HEK293 (cell line): ENCODE results near the gene NLGN1.

Source experiments
- CTCF ChIA-PET: fragments of 350-600 bp; formaldehyde crosslinking; extraction: SDS; loops from one replicate; lab custom pipeline; 2021; ENCODE audit warnings: antibody characterized with exemption; lab: Yijun Ruan, JAX
- POLR2A ChIA-PET: fragments of 300-600 bp; formaldehyde crosslinking; extraction: SDS; loops from one replicate; lab custom pipeline; 2020; ENCODE audit warnings: antibody characterized with exemption, inconsistent platforms; lab: Yijun Ruan, JAX
- H3K27ac ChIP-seq: fragments of 200-500 bp; sonication (Bioruptor generic); 2 replicates; pipeline ENCODE4 v1.5.1; 2014; ENCODE audit warnings: low read depth, low read length, control low read depth, inconsistent platforms; ENCODE audit errors: extremely low read depth
- H3K36me3 ChIP-seq, 2 experiments: fragments of 200-500 bp in 1 of 2; sonication (Bioruptor generic) in 1 of 2; 1 replicate in 1 of 2; 2 replicates in 1 of 2; pipeline ENCODE4 v1.5.1; 2014 to 2017; ENCODE audit warnings: inconsistent platforms in 2 of 2, low read length in 2 of 2; ENCODE audit not compliant: control insufficient read depth in 2 of 2, insufficient read depth in 1 of 2
- H3K4me1 ChIP-seq: fragments of 200-500 bp; sonication (Bioruptor generic); 2 replicates; pipeline ENCODE4 v1.5.1; 2014; ENCODE audit warnings: mild to moderate bottlenecking, low read length, inconsistent platforms; ENCODE audit not compliant: control insufficient read depth, insufficient read depth
- H3K4me3 ChIP-seq: 2 replicates; pipeline ENCODE4 v1.5.1; 2011; ENCODE audit warnings: low read depth, mild to moderate bottlenecking, control low read depth, low read length, moderate library complexity
- H3K9me3 ChIP-seq: fragments of 200-500 bp; sonication (Bioruptor generic); 2 replicates; pipeline ENCODE4 v1.5.1; 2014; ENCODE audit warnings: low read depth, low read length, inconsistent platforms; ENCODE audit not compliant: control insufficient read depth, insufficient read depth
- HOXA7 ChIP-seq: sonication (generic); formaldehyde crosslinking; IDR thresholded peaks from 2 replicates; pipeline ENCODE4 v1.8.1; 2022; ENCODE audit warnings: missing genetic modification reagents, borderline replicate concordance
- IKZF3 ChIP-seq: fragments of 450-650 bp; IDR thresholded peaks from 2 replicates; pipeline ENCODE4 v1.5.0; 2018; ENCODE audit warnings: missing biosample characterization, mild to moderate bottlenecking, missing genetic modification characterization, moderate library complexity
- SP7 ChIP-seq: fragments of 450-650 bp; formaldehyde crosslinking; IDR thresholded peaks from 2 replicates; pipeline ENCODE4 v1.5.1; 2016; ENCODE audit warnings: missing biosample characterization, missing genetic modification characterization
- WT1 ChIP-seq: fragments of 450-650 bp; formaldehyde crosslinking; IDR thresholded peaks from 2 replicates; pipeline ENCODE4 v1.5.1; 2016; ENCODE audit warnings: missing biosample characterization, missing genetic modification characterization
- ZEB2 ChIP-seq: fragments of 450-650 bp; formaldehyde crosslinking; IDR thresholded peaks from 2 replicates; pipeline ENCODE4 v1.5.1; 2016; ENCODE audit warnings: missing biosample characterization, missing genetic modification characterization
- ZFHX2 ChIP-seq: fragments of 450-650 bp; formaldehyde crosslinking; conservative IDR thresholded peaks from 2 replicates; pipeline ENCODE4 v1.5.1; 2016; ENCODE audit warnings: missing biosample characterization, missing genetic modification characterization
- ZIC2 ChIP-seq: fragments of 450-650 bp; formaldehyde crosslinking; IDR thresholded peaks from 2 replicates; pipeline ENCODE4 v1.5.1; 2016; ENCODE audit warnings: missing biosample characterization, missing genetic modification characterization
- ZNF121 ChIP-seq: fragments of 450-650 bp; formaldehyde crosslinking; IDR thresholded peaks from 2 replicates; pipeline ENCODE4 v1.5.1; 2016; ENCODE audit warnings: missing biosample characterization, missing genetic modification characterization
- ZNF311 ChIP-seq: fragments of 450-650 bp; formaldehyde crosslinking; IDR thresholded peaks from 2 replicates; pipeline ENCODE4 v1.5.1; 2017; ENCODE audit warnings: missing biosample characterization, missing genetic modification characterization, borderline replicate concordance
- ZNF341 ChIP-seq: fragments of 450-650 bp; formaldehyde crosslinking; IDR thresholded peaks from 2 replicates; pipeline ENCODE4; 2016; ENCODE audit warnings: low read depth, missing biosample characterization, missing genetic modification characterization
- ZNF529 ChIP-seq: fragments of 450-650 bp; formaldehyde crosslinking; IDR thresholded peaks from 2 replicates; pipeline ENCODE4 v1.5.1; 2017; ENCODE audit warnings: missing genetic modification characterization, missing biosample characterization; ENCODE audit not compliant: insufficient replicate concordance
- ZNF561 ChIP-seq: fragments of 450-650 bp; IDR thresholded peaks from 2 replicates; pipeline ENCODE4 v1.5.1; 2018; ENCODE audit warnings: missing biosample characterization, missing genetic modification characterization, borderline replicate concordance
- ZNF629 ChIP-seq: fragments of 450-650 bp; formaldehyde crosslinking; IDR thresholded peaks from 2 replicates; pipeline ENCODE4 v1.5.1; 2017; ENCODE audit warnings: missing biosample characterization, missing genetic modification characterization
- ZNF660 ChIP-seq: fragments of 450-650 bp; IDR thresholded peaks from 2 replicates; pipeline ENCODE4 v1.5.1; 2018; ENCODE audit warnings: missing biosample characterization, mild to moderate bottlenecking, missing genetic modification characterization
- ZNF664 ChIP-seq: fragments of 450-650 bp; formaldehyde crosslinking; IDR thresholded peaks from 2 replicates; pipeline ENCODE4 v1.5.1; 2016; ENCODE audit warnings: missing biosample characterization, missing genetic modification characterization
- ZNF701 ChIP-seq: fragments of 450-650 bp; formaldehyde crosslinking; IDR thresholded peaks from 2 replicates; pipeline ENCODE4 v1.5.1; 2016; ENCODE audit warnings: missing biosample characterization, missing genetic modification characterization
- ZNF843 ChIP-seq: fragments of 450-650 bp; formaldehyde crosslinking; IDR thresholded peaks from 2 replicates; pipeline ENCODE4 v1.5.1; 2016; ENCODE audit warnings: missing biosample characterization, missing genetic modification characterization
- ZSCAN30 ChIP-seq: fragments of 450-650 bp; IDR thresholded peaks from 2 replicates; pipeline ENCODE4 v1.5.1; 2018; ENCODE audit warnings: missing biosample characterization, mild to moderate bottlenecking, missing genetic modification characterization, moderate library complexity
- TF ChIP-seq, protein P1 (sequence below): fragments of 450-650 bp; formaldehyde crosslinking; IDR thresholded peaks from 2 replicates; pipeline ENCODE4 v1.5.1; 2016; ENCODE audit warnings: missing biosample characterization, missing genetic modification characterization
- TF ChIP-seq, protein P2 (sequence below): fragments of 450-650 bp; formaldehyde crosslinking; IDR thresholded peaks from 2 replicates; pipeline ENCODE4 v1.5.1; 2017; ENCODE audit warnings: missing biosample characterization, missing genetic modification characterization
- TF ChIP-seq, protein P3 (sequence below): fragments of 450-650 bp; formaldehyde crosslinking; IDR thresholded peaks from 2 replicates; pipeline ENCODE4 v1.5.1; 2016; ENCODE audit warnings: missing biosample characterization, missing genetic modification characterization
- TF ChIP-seq, protein P4 (sequence below): fragments of 450-650 bp; formaldehyde crosslinking; IDR thresholded peaks from 2 replicates; pipeline ENCODE4 v1.5.1; 2016; ENCODE audit warnings: missing biosample characterization, missing genetic modification characterization
- TF ChIP-seq, protein P5 (sequence below): fragments of 450-650 bp; formaldehyde crosslinking; IDR thresholded peaks from 2 replicates; pipeline ENCODE4 v1.5.1; 2016; ENCODE audit warnings: missing biosample characterization, missing genetic modification characterization
- TF ChIP-seq, protein P6 (sequence below): fragments of 450-650 bp; IDR thresholded peaks from 2 replicates; pipeline ENCODE4 v1.5.1; 2018; ENCODE audit warnings: missing biosample characterization, mild to moderate bottlenecking, missing genetic modification characterization

The NLGN1 gene

DNA sequence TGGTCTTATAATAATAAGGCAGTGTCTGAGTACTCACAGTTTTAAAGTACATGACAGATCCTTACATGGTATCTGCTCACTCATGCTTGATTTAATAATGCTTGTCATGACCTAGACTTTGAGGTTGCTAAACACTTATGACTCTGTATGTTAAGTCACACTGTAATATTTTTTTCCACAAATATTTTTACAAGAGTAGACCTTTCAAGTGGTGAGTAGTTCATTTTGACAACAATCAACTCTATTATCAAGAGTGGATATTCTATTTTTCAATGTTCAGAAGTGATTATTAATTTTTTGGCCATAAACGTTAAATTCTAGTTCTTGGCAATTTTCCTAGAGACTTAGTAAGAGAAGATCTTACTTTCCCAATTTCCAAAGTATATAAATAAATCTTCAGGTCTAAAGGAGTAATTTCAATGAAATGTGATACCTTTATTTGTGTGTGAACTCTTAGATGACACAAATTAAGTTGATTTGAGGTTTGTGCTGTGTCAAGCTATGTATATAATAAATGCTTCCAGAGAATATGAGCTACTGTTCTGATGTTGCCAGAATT is 104.5 kb downstream of the NLGN1 start (continued):
- no peak for TF ChIP-seq ZIC2 (tag by site-specific recombination)
- no peak for TF ChIP-seq ZNF529 (tag by site-specific recombination)
- no peak for TF ChIP-seq ZNF341 (tag by site-specific recombination)

DNA sequence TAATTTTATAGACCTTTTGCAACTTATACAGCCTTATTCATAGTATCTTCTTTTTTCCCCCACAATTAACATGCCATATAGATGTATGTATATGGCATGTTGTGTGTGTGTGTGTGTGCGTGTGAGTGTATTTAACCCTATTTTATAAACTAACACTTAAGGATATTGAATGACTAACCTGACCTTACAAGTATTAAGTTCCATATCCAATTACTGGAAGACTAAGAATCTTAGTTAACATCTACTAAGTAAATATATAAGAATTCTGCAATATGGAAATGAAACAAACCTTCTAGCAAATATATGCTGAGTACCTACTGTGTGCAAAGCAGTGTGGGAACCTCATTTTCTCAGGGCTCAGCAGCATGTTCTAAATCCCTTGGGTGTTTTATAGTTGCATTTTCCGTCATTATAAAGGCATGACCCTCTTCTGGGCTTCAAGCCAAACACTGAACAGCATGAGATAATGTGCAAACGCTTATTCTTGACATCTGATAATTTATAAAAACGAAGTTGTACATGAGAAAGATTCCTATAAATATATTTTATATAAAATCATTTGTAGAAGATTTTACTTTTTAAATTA is 105.5 kb downstream of the NLGN1 start:
- no peak overlapping the region for H3K4me3 ChIP-seq
- no peaks in the 10 kb centered on the region for H3K9me3 ChIP-seq
- POLR2A ChIA-PET: no interaction called here
- CTCF ChIA-PET: no interaction called here
- H3K27ac ChIP-seq: no peak overlapping the region
- peaks cover 13% of the 10 kb centered on the region for H3K4me1 ChIP-seq
- no peaks in the 10 kb centered on the region for H3K36me3 ChIP-seq
- peak; percentile 73; the same call in 1 of the 2 replicates for TF ChIP-seq IKZF3 (tag by site-specific recombination)
- TF ChIP-seq ZNF561 (tag by site-specific recombination): no peak
- TF ChIP-seq ZNF121 (tag by site-specific recombination): no peak
- TF ChIP-seq, protein P1, sequence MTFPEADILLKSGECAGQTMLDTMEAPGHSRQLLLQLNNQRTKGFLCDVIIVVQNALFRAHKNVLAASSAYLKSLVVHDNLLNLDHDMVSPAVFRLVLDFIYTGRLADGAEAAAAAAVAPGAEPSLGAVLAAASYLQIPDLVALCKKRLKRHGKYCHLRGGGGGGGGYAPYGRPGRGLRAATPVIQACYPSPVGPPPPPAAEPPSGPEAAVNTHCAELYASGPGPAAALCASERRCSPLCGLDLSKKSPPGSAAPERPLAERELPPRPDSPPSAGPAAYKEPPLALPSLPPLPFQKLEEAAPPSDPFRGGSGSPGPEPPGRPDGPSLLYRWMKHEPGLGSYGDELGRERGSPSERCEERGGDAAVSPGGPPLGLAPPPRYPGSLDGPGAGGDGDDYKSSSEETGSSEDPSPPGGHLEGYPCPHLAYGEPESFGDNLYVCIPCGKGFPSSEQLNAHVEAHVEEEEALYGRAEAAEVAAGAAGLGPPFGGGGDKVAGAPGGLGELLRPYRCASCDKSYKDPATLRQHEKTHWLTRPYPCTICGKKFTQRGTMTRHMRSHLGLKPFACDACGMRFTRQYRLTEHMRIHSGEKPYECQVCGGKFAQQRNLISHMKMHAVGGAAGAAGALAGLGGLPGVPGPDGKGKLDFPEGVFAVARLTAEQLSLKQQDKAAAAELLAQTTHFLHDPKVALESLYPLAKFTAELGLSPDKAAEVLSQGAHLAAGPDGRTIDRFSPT (tag by site-specific recombination): peak; percentile 86
- peak; percentile 55 for TF ChIP-seq ZNF843 (tag by site-specific recombination)
- peak; percentile 72; the same call in 1 of the 2 replicates for TF ChIP-seq ZNF660
- peak; percentile 56 for TF ChIP-seq ZNF664
- TF ChIP-seq, protein P2, sequence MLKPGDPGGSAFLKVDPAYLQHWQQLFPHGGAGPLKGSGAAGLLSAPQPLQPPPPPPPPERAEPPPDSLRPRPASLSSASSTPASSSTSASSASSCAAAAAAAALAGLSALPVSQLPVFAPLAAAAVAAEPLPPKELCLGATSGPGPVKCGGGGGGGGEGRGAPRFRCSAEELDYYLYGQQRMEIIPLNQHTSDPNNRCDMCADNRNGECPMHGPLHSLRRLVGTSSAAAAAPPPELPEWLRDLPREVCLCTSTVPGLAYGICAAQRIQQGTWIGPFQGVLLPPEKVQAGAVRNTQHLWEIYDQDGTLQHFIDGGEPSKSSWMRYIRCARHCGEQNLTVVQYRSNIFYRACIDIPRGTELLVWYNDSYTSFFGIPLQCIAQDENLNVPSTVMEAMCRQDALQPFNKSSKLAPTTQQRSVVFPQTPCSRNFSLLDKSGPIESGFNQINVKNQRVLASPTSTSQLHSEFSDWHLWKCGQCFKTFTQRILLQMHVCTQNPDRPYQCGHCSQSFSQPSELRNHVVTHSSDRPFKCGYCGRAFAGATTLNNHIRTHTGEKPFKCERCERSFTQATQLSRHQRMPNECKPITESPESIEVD (tag by site-specific recombination): peak; percentile 91
- peak; percentile 85 for TF ChIP-seq ZSCAN30 (tag by site-specific recombination)
- no peak for TF ChIP-seq ZNF311 (tag by site-specific recombination)
- TF ChIP-seq HOXA7: no peak
- TF ChIP-seq SP7: peak; percentile 55
- TF ChIP-seq, protein P3, sequence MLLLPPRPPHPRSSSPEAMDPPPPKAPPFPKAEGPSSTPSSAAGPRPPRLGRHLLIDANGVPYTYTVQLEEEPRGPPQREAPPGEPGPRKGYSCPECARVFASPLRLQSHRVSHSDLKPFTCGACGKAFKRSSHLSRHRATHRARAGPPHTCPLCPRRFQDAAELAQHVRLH (tag by site-specific recombination): 0 out of 2 replicates have a peak, but pooled peaks have one; percentile 33
- TF ChIP-seq, protein P4, sequence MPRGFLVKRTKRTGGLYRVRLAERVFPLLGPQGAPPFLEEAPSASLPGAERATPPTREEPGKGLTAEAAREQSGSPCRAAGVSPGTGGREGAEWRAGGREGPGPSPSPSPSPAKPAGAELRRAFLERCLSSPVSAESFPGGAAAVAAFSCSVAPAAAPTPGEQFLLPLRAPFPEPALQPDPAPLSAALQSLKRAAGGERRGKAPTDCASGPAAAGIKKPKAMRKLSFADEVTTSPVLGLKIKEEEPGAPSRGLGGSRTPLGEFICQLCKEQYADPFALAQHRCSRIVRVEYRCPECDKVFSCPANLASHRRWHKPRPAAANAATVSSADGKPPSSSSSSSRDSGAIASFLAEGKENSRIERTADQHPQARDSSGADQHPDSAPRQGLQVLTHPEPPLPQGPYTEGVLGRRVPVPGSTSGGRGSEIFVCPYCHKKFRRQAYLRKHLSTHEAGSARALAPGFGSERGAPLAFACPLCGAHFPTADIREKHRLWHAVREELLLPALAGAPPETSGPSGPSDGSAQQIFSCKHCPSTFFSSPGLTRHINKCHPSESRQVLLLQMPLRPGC (tag by site-specific recombination): peak; percentile 57
- peak; percentile 27; the same call in 1 of the 2 replicates for TF ChIP-seq WT1
- peak; percentile 69 for TF ChIP-seq ZEB2
- TF ChIP-seq, protein P5, sequence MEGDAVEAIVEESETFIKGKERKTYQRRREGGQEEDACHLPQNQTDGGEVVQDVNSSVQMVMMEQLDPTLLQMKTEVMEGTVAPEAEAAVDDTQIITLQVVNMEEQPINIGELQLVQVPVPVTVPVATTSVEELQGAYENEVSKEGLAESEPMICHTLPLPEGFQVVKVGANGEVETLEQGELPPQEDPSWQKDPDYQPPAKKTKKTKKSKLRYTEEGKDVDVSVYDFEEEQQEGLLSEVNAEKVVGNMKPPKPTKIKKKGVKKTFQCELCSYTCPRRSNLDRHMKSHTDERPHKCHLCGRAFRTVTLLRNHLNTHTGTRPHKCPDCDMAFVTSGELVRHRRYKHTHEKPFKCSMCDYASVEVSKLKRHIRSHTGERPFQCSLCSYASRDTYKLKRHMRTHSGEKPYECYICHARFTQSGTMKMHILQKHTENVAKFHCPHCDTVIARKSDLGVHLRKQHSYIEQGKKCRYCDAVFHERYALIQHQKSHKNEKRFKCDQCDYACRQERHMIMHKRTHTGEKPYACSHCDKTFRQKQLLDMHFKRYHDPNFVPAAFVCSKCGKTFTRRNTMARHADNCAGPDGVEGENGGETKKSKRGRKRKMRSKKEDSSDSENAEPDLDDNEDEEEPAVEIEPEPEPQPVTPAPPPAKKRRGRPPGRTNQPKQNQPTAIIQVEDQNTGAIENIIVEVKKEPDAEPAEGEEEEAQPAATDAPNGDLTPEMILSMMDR: no peak
- TF ChIP-seq, protein P6, sequence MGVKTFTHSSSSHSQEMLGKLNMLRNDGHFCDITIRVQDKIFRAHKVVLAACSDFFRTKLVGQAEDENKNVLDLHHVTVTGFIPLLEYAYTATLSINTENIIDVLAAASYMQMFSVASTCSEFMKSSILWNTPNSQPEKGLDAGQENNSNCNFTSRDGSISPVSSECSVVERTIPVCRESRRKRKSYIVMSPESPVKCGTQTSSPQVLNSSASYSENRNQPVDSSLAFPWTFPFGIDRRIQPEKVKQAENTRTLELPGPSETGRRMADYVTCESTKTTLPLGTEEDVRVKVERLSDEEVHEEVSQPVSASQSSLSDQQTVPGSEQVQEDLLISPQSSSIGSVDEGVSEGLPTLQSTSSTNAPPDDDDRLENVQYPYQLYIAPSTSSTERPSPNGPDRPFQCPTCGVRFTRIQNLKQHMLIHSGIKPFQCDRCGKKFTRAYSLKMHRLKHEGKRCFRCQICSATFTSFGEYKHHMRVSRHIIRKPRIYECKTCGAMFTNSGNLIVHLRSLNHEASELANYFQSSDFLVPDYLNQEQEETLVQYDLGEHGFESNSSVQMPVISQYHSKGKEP: peak; percentile 94
- TF ChIP-seq ZNF701 (tag by site-specific recombination): no peak
- TF ChIP-seq ZNF629 (tag by site-specific recombination): peak; percentile 78
- no peak for TF ChIP-seq ZFHX2 (tag by site-specific recombination)
